HepG2 (cell line): ENCODE measurements around the gene IST1.

Experiments used
- ATAD3A ChIP-seq: sonication (generic); formaldehyde crosslinking; IDR thresholded peaks from 2 replicates; pipeline ENCODE4 v1.4.0; 2020; ENCODE audit warnings: missing genetic modification reagents
- ATF3 ChIP-seq: sonication (generic); formaldehyde crosslinking; IDR thresholded peaks from 2 replicates; pipeline ENCODE4 v1.4.0; 2020; ENCODE audit warnings: missing genetic modification reagents
- CTCF ChIP-seq: sonication (generic); formaldehyde crosslinking; IDR thresholded peaks from 2 replicates; pipeline ENCODE4 v1.5.0; 2020; ENCODE audit warnings: mild to moderate bottlenecking, missing genetic modification reagents, moderate library complexity
- POLR2A ChIP-seq, 2 experiments: IDR thresholded peaks; 2 replicates each; pipeline ENCODE4 v1.6.1; 2011; ENCODE audit warnings: low read depth in 2 of 2, low read length in 2 of 2, mild to moderate bottlenecking in 1 of 2, moderate library complexity in 1 of 2; ENCODE audit not compliant: insufficient read depth in 1 of 2
- RBM22 ChIP-seq: fragments of 200-400 bp; formaldehyde crosslinking; optimal IDR thresholded peaks from 2 replicates; pipeline ENCODE3; 2017; ENCODE audit warnings: mild to moderate bottlenecking, low read length, moderate library complexity
- ZFP36 ChIP-seq: fragments of 150-350 bp; IDR thresholded peaks from 2 replicates; pipeline ENCODE4 v1.6.1; 2018; ENCODE audit warnings: borderline replicate concordance, low read length, low read depth; ENCODE audit not compliant: partially characterized antibody
- ZNF253 ChIP-seq: sonication (generic); formaldehyde crosslinking; IDR thresholded peaks from 2 replicates; pipeline ENCODE4 v1.8.0; 2022; ENCODE audit warnings: mild to moderate bottlenecking, missing genetic modification reagents, borderline replicate concordance
- ZNF543 ChIP-seq: sonication (generic); formaldehyde crosslinking; IDR thresholded peaks from 2 replicates; pipeline ENCODE4 v1.4.0; 2020; ENCODE audit warnings: mild to moderate bottlenecking, missing genetic modification reagents
- ZNF580 ChIP-seq: IDR thresholded peaks from 2 replicates; pipeline ENCODE4 v1.6.1; 2016; ENCODE audit warnings: low read depth, borderline replicate concordance
- ZNF879 ChIP-seq: sonication (generic); formaldehyde crosslinking; IDR thresholded peaks from 2 replicates; pipeline ENCODE4 v1.8.1; 2023; ENCODE audit warnings: missing genetic modification reagents

- TF ChIP-seq ZNF580 (CRISPR knock-in tag): no peak
- TF ChIP-seq ZNF543 (CRISPR knock-in tag): no peak
- TF ChIP-seq CTCF (CRISPR knock-in tag): no peak
- no peak for TF ChIP-seq ATAD3A
- TF ChIP-seq ATF3 (CRISPR knock-in tag): no peak
- no peak for TF ChIP-seq ZNF879
- no peak for TF ChIP-seq ZNF253 (CRISPR knock-in tag)
- TF ChIP-seq POLR2A (IDR thresholded peaks at IDR 0.05; ENCODE audit: insufficient read depth in 1 of 2, low read depth in 2 of 2, low read length in 2 of 2): no peak
- TF ChIP-seq ZFP36: no peak
- no peak for TF ChIP-seq RBM22
Observed at GRCh38 chr16:71859762-71860521, 35.4 kb upstream of the IST1 start.
